GM18951 (cell line): Measurements from ENCODE around the gene PDIA5.

Source experiments
- POLR2A ChIP-seq: IDR thresholded peaks from 4 replicates; pipeline ENCODE4 v1.6.1; 2011; ENCODE audit warnings: mild to moderate bottlenecking; ENCODE audit not compliant: insufficient read length, insufficient read depth; ENCODE audit errors: extremely low read depth
- in situ Hi-C: fragments of 300-500 bp; cut with MboI; formaldehyde crosslinking; loops from one replicate; pipeline ENCODE4 v1.12.0; 2022; ENCODE audit warnings: low sequenced_read_pairs, mixed read lengths, inconsistent platforms; ENCODE audit not compliant: unreplicated experiment

PDIA5 gene

GRCh38 chr3:123070510-123070909 is 3.7 kb downstream of the PDIA5 start:
- in situ Hi-C loops: no loop called here
- TF ChIP-seq POLR2A: no peak

DNA sequence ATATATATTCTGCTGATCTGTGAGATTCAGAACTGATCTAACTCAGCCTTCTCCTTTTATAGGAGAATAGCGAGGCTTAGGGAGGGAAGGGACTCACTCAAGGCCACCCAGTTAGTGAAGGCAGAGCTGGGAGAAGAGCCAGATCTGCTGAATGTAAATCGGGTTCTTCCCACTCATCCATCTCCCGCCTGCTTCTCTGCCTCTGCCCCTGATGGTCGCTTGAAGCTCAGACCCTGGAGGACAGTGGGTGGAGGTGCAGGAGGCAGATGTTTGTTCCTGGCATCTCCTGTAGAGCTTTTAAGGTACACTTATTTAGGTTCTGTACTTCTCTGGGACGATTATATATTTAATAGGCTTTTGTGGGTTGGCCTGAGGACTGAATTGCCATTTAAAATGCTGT is 4.3 kb downstream of the PDIA5 start:
- in situ Hi-C loops: no loop called here
- no peak for TF ChIP-seq POLR2A

- in situ Hi-C loops: no loop called here
- no peak for TF ChIP-seq POLR2A
Measured at GRCh38 chr3:123071581-123071980, 4.8 kb downstream of the PDIA5 start.

DNA sequence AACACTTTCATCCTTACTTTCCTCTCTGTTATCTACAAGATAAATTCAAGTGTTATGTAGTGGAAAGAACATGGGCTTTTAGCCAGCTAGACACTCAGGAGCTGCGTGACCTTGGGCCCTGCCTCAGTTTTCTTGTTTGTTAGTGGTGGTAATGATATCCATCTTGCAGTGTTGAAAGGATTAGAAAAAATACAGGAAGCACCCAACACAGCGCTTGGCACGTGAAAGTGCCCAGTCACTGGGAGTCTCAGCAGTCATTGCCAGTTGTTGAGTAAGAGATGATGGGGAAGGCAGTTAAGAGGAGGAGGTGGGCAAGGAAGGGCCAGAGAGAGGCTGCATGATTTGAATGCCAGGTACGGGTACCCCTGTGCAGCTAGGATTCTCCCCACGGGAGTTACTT is 5.3 kb downstream of the PDIA5 start:
- no peak for TF ChIP-seq POLR2A
- in situ Hi-C loops: no loop called here

- in situ Hi-C loops: no loop called here
- TF ChIP-seq POLR2A: no peak
Measured at GRCh38 chr3:123072564-123072963, 5.7 kb downstream of the PDIA5 start.

DNA sequence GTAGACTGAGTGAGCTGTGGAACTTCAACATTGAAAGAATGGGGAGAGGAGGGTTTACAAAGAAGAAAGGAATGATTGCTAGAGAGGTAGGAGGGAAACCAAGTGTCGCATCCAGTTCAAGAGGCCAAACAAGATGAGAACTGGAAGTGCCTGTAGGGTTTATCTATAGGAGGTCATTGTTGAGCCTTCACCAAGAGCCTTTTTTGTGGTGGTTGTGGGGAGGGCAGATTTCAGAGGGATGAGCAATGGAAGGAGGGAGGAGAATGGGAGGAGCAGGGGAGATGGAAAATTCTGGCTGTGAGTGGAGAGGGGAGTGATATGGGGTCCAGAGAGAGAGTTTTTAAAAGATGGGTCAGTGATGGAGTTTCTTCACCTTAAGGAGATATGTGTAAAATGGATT is 8.5 kb downstream of the PDIA5 start:
- in situ Hi-C loops: no loop called here
- no peak for TF ChIP-seq POLR2A

GRCh38 chr3:123076112-123076495 is 9.3 kb downstream of the PDIA5 start:
- TF ChIP-seq POLR2A: no peak
- in situ Hi-C loops: no loop called here

- no peak for TF ChIP-seq POLR2A
- in situ Hi-C loops: no loop called here
Measured at GRCh38 chr3:123076496-123077418, 9.9 kb downstream of the PDIA5 start.

- TF ChIP-seq POLR2A: no peak
- in situ Hi-C loops: no loop called here
Measured at GRCh38 chr3:123078101-123078500, 11.3 kb downstream of the PDIA5 start.

GRCh38 chr3:123080864-123081562 is 14.2 kb downstream of the PDIA5 start:
- in situ Hi-C loops: no loop called here
- no peak for TF ChIP-seq POLR2A

DNA sequence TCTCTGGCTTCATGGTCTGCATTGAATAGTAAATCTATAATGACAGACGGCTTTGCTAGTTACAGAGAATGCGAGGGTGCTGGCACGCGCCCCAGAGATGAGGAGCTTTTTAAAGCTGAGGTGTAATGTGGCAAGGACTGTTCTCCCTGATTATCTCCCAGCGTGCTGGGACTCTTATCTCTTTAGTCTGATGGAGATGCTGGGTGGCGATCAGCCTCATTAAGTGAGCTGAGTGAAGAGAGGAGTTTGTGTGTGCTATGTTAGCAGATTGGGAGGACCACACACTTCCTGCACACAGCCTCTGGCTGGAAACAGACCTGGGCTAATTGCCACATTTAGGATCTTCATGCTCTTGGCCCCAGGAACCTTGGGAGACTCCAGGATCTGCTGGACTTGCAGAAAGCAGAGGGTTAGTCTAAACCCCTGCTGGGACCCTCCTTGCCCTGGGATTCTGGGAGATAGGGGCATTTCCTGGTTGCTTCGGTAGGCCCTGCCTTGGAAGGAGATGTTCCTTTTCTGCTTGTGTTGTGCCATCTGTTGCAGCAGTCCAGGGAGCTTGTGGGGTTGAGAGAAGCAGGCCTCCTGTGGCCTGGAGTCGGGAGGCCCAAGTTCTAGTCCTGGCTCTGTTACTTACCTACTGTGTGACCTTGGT is 15.0 kb downstream of the PDIA5 start:
- no peak for TF ChIP-seq POLR2A
- in situ Hi-C loops: no loop called here

DNA sequence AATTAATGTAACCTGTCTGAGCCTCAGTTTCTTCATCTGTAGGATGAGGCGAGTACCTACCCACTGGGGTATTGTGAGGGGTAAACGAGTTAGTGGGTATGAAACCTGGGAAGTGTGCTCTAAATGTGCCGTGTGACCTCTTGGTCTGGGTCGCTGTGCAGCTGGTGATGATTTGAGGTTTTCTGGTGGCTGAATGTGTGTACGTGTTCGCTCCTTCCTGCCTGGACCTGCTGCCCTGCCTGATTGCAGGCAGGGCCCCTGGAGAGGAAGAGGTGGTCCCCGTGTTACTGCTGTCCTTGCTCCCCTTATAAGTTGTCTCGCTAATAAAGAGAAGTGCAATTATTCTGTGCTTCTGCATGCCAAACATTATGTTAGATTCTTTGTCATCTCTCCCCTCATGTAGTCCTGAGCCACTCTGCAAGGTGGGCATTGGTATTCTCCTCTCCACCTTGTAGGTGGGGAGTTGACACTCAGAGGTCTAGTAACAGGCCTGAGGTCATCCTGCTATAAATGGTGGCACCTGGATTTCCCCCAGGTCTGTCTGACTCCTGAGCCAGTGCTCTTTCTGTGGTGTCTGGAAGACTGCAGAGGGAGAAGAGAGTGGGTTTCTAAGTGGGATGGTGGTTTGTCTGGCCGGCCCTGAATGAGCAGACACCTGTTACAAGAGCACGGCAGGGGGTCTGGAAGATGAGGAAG is 15.7 kb downstream of the PDIA5 start:
- in situ Hi-C loops: no loop called here
- TF ChIP-seq POLR2A: no peak

DNA sequence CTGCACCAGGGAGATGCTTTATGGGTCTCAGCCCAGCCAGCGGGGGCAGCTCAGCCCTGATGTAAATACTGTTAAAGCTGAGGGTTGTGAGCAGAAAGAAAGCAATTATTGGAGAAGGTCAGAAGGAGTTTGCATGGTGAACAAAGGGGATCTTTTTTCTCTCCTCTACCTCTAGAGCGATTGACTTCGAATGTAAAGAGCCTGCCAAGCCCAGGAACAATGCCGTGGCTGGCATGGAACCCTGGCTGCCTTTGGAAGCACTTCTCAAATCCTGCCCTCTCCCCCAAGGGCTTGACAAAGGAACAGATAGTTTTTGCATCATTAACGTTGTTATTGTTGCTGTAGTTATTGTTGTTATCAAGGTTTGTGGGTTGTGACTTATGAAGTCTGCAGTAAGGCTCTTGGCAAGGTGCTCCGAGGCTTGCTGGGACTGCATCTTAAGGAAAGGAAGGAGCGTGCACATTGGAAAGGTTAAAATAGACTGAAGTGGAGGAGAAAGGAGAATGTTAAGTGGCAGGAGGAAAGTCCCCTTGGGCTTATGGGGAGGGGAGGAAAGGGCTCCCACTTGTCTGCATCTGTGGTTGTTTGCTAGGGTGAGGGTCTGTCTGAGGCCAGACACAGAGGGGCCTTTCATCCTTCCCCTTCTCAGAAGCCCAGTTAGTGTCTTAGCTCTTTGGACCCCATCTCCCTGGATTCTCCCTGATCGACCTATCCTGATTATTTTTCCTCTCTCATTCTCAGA is 16.7 kb downstream of the PDIA5 start:
- in situ Hi-C loops: no loop called here
- TF ChIP-seq POLR2A: no peak

DNA sequence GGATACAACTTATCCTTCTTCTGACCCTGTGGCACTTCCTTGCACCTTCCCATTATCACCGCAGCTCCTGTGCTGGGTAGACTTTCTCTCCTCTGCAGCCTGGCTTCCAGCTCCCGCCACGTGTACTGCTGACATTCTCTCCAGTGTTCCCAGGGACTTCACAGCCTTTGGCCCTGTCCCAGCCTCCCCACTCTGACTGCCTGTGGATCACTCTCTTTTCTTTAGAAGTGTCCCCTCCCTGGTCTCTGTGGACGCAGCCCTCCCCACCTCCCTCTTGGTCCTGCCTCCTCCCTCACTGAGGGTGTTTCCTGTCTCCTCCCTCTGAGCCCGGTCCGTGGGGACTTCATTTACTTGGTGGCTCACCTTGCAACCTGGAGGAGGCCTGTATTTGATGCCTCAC is 17.4 kb downstream of the PDIA5 start:
- TF ChIP-seq POLR2A: no peak
- in situ Hi-C loops: no loop called here
